A549 (cell line): ENCODE results near the gene TMEM121.

Experiments
- CEBPB ChIP-seq, 2 experiments: fragments of >200 bp in 1 of 2; sonication (Bioruptor Twin) in 1 of 2; formaldehyde crosslinking in 1 of 2; IDR thresholded peaks; 2 replicates each; pipeline ENCODE4 v1.6.1; 2012 to 2016
- CTCF ChIP-seq: fragments of >200 bp; sonication (Bioruptor Twin); formaldehyde crosslinking; IDR thresholded peaks from 3 replicates; pipeline ENCODE4 v1.5.1; 2016
- E2F6 ChIP-seq: IDR thresholded peaks from 2 replicates; pipeline ENCODE4 v1.6.1; 2012; ENCODE audit warnings: low read depth, borderline replicate concordance
- ELK1 ChIP-seq: fragments of 150-350 bp; IDR thresholded peaks from 2 replicates; pipeline ENCODE4 v1.6.1; 2014; ENCODE audit warnings: low read depth, mild to moderate bottlenecking, low read length
- ESRRA ChIP-seq: fragments of 150-350 bp; IDR thresholded peaks from 2 replicates; pipeline ENCODE4 v1.6.1; 2014; ENCODE audit warnings: mild to moderate bottlenecking, low read length, borderline replicate concordance
- MAX ChIP-seq: IDR thresholded peaks from 2 replicates; pipeline ENCODE4 v1.6.1; 2012
- REST ChIP-seq: fragments of 200-600 bp; sonication (generic); IDR thresholded peaks from 2 replicates; pipeline ENCODE4 v1.6.1; 2016; ENCODE audit warnings: antibody characterized with exemption, mild to moderate bottlenecking, moderate library complexity
- USF2 ChIP-seq: fragments of 450-650 bp; IDR thresholded peaks from 2 replicates; pipeline ENCODE4 v1.6.1; 2014; ENCODE audit warnings: antibody characterized with exemption

- no peak for TF ChIP-seq REST
- TF ChIP-seq CTCF = no peak
- no peak for TF ChIP-seq ESRRA
- TF ChIP-seq ELK1 = no peak
- TF ChIP-seq CEBPB (IDR thresholded peaks at IDR 0.05) = no peak
- TF ChIP-seq MAX = no peak
- TF ChIP-seq USF2 = no peak
- TF ChIP-seq E2F6 = no peak
Measured at GRCh38 chr14:105531088-105531893, 4.9 kb downstream of the TMEM121 start.
